NCI-H774 (cell line): ENCODE data around the gene ZMYND12.

ENCODE experiments used
- DNase-seq: peaks from one replicate; lab custom pipeline; 2025; lab: John Stamatoyannopoulos, UW

Gene ZMYND12

GRCh38 chr1:42439940-42440339 is 15.9 kb downstream of the ZMYND12 start:
- no peak for DNase-seq

GRCh38 chr1:42434340-42434739 is 21.5 kb downstream of the ZMYND12 start:
- DNase-seq, result no peak

GRCh38 chr1:42433369-42433768 is 22.5 kb downstream of the ZMYND12 start:
- DNase-seq, result no peak

GRCh38 chr1:42432714-42433113 is 23.1 kb downstream of the ZMYND12 start:
- DNase-seq, result no peak

- no peak for DNase-seq
Observed at GRCh38 chr1:42431514-42431913, 24.3 kb downstream of the ZMYND12 start.

GRCh38 chr1:42430286-42431135 is 25.3 kb downstream of the ZMYND12 start:
- no peak for DNase-seq

- no peak for DNase-seq
Observed at GRCh38 chr1:42429603-42430002, 26.2 kb downstream of the ZMYND12 start.

- no peak for DNase-seq
Observed at GRCh38 chr1:42427240-42427639, 28.6 kb downstream of the ZMYND12 start.

GRCh38 chr1:42424201-42424600 is 31.6 kb downstream of the ZMYND12 start:
- no peak for DNase-seq

GRCh38 chr1:42423681-42424080 is 32.1 kb downstream of the ZMYND12 start:
- no peak for DNase-seq

GRCh38 chr1:42422737-42423136 is 33.1 kb downstream of the ZMYND12 start:
- DNase-seq, result no peak

- peak; percentile 86 for DNase-seq
Observed at GRCh38 chr1:42420911-42421585, 34.8 kb downstream of the ZMYND12 start.

- no peak for DNase-seq
Observed at GRCh38 chr1:42420121-42420520, 35.7 kb downstream of the ZMYND12 start.

- DNase-seq, result no peak
Observed at GRCh38 chr1:42419126-42419821, 36.5 kb downstream of the ZMYND12 start.

- DNase-seq, result no peak
Observed at GRCh38 chr1:42418516-42418915, 37.3 kb downstream of the ZMYND12 start.

GRCh38 chr1:42417166-42417565 is 38.7 kb downstream of the ZMYND12 start:
- no peak for DNase-seq

GRCh38 chr1:42414551-42415496 is 41.0 kb downstream of the ZMYND12 start:
- DNase-seq, result no peak

- no peak for DNase-seq
Observed at GRCh38 chr1:42403880-42404400, 51.9 kb downstream of the ZMYND12 start.

- DNase-seq, result no peak
Observed at GRCh38 chr1:42399315-42400100, 56.3 kb downstream of the ZMYND12 start.

GRCh38 chr1:42392967-42393848 is 62.6 kb downstream of the ZMYND12 start:
- no peak for DNase-seq
